ENCODE measurements around the gene CACNA2D1. TPM values are rescaled to one million over a fixed set of nuclear protein-coding genes. Genes with fewer than 3 reads are reported as not detected.

CACNA2D1 gene
- total and polyA plus RNA-seq, 9 of the 15 experiments (the other 6 are each of a cell fraction or from before 2014, with no cell fraction given): 0.49 TPM; not detected in 8

- no peak for TF ChIP-seq CUX1 (CRISPR knock-in tag; IDR thresholded peaks at IDR 0.05)
- no peak for TF ChIP-seq ZNF592 (IDR thresholded peaks at IDR 0.05)
- no peak for TF ChIP-seq TFAM (CRISPR knock-in tag; conservative IDR thresholded peaks at IDR 0.05)
- TF ChIP-seq PTRF (tag; IDR thresholded peaks at IDR 0.05): no peak
- TF ChIP-seq ZNF57 (CRISPR knock-in tag; IDR thresholded peaks at IDR 0.05): no peak
- TF ChIP-seq SUPT5H (IDR thresholded peaks at IDR 0.05): no peak
- no peak for TF ChIP-seq E2F6 (IDR thresholded peaks at IDR 0.05; ENCODE audit: borderline replicate concordance in 1 of 2, extremely low read depth in 1 of 2, insufficient read depth in 1 of 2, insufficient read length in 1 of 2, low read depth in 1 of 2, low read length in 1 of 2, poor library complexity in 1 of 2, severe bottlenecking in 1 of 2)
- TF ChIP-seq ETV5 (CRISPR knock-in tag; IDR thresholded peaks at IDR 0.05; ENCODE audit: low read depth): no peak
- no peak for TF ChIP-seq HDAC3 (IDR thresholded peaks at IDR 0.05; ENCODE audit: borderline replicate concordance, partially characterized antibody)
- no peak for TF ChIP-seq ZBTB11 (CRISPR knock-in tag; IDR thresholded peaks at IDR 0.05)
Observed at GRCh38 chr7:82106201-82106600, 337.4 kb downstream of the CACNA2D1 start (continued).

Data from K562 (cell line).